GM12892 (cell line): ENCODE data around the gene ANKRD13D.

Experiments
- POLR2A ChIP-seq: IDR thresholded peaks from 2 replicates; pipeline ENCODE4 v1.6.1; 2011; ENCODE audit warnings: low read depth, low read length, control low read depth
- POLR2AphosphoS5 ChIP-seq: IDR thresholded peaks from 2 replicates; pipeline ENCODE4 v1.6.1; 2011; ENCODE audit warnings: low read depth, low read length, control low read depth
- TAF1 ChIP-seq: IDR thresholded peaks from 2 replicates; pipeline ENCODE4 v1.6.1; 2011; ENCODE audit warnings: low read depth, mild to moderate bottlenecking, control low read depth, low read length, borderline replicate concordance

DNA sequence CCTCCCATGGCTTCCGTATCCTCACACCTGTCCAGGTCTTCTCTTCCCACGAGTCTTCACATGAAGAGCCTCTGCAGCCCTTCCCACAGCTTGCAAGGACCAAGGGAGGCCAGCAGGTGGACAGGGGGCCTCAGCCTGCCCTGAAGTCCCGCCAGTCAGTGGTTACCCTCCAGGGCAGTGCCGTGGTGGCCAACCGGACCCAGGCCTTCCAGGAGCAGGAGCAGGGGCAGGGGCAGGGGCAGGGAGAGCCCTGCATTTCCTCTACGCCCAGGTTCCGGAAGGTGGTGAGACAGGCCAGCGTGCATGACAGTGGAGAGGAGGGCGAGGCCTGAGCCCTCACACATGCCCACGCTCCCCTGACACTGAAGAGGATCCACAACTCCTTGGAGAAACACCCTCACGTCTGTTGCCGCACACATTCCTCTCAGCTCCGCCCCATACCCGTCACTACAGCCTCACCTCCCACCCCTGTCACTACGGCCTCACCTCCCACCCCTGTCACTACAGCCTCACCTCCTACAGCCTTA is 22.5 kb downstream of the ANKRD13D start:
- TF ChIP-seq POLR2A (no peak), POLR2AphosphoS5 (no peak), TAF1 (no peak)
